BJ (cell line): Measurements from ENCODE around the gene RPL28. TPM values are rescaled to one million over a fixed set of nuclear protein-coding genes. Genes with fewer than 3 reads are reported as not detected.

Experiments
- CTCF ChIA-PET: fragments of 350-600 bp; formaldehyde crosslinking; extraction: SDS; loops from one replicate; lab custom pipeline; 2021; ENCODE audit warnings: antibody characterized with exemption, inconsistent platforms; lab: Yijun Ruan, JAX
- POLR2A ChIA-PET: fragments of 300-600 bp; sonication (Branson Sonifier 250); formaldehyde crosslinking; extraction: SDS; loops from one replicate; lab custom pipeline; 2021; ENCODE audit warnings: antibody characterized with exemption; lab: Charles Lee
- DNase-seq: peaks from one replicate; pipeline ENCODE4 v3.0.0-alpha.2; 2011; ENCODE audit warnings: low read depth
- H3K27me3 ChIP-seq: 2 replicates; pipeline ENCODE4 v1.6.0; 2011; ENCODE audit warnings: low read length; ENCODE audit not compliant: control insufficient read depth, insufficient read depth
- H3K36me3 ChIP-seq: 2 replicates; pipeline ENCODE4 v1.5.1; 2011; ENCODE audit warnings: low read length; ENCODE audit not compliant: control insufficient read depth, insufficient read depth
- H3K4me3 ChIP-seq: 2 replicates; pipeline ENCODE4 v1.5.1; 2011; ENCODE audit warnings: low read depth, mild to moderate bottlenecking, control low read depth, low read length
- polyA plus RNA-seq: library from polyadenylated mRNA; depleted of rRNA; stranded (reverse); fragments of >200 nt; gene quantifications from 2 replicates; pipeline ENCODE4 v1.2.3, GENCODE V29; 2011
- TF ChIP-seq, protein P1 (sequence below): IDR thresholded peaks from 2 replicates; pipeline ENCODE4 v1.5.1; 2011; ENCODE audit warnings: low read depth, mild to moderate bottlenecking, control low read depth, inconsistent platforms, low read length, moderate library complexity; ENCODE audit not compliant: insufficient read depth

RPL28 gene
- polyA plus RNA-seq, 1 experiment, result 838 TPM

- CTCF ChIA-PET, result interaction anchor here (3.2 kb wide), 1 partner anchor 80 kb away, joined by 35 read pairs; no protein-coding TSS in a partner anchor
- Histone ChIP-seq H3K27me3 (no peaks in the 10 kb centered on the region), H3K36me3 (peaks cover 6% of the 10 kb centered on the region), H3K4me3 (no peak overlapping the region)
- DNase-seq, result no peak
- TF ChIP-seq, protein P1, sequence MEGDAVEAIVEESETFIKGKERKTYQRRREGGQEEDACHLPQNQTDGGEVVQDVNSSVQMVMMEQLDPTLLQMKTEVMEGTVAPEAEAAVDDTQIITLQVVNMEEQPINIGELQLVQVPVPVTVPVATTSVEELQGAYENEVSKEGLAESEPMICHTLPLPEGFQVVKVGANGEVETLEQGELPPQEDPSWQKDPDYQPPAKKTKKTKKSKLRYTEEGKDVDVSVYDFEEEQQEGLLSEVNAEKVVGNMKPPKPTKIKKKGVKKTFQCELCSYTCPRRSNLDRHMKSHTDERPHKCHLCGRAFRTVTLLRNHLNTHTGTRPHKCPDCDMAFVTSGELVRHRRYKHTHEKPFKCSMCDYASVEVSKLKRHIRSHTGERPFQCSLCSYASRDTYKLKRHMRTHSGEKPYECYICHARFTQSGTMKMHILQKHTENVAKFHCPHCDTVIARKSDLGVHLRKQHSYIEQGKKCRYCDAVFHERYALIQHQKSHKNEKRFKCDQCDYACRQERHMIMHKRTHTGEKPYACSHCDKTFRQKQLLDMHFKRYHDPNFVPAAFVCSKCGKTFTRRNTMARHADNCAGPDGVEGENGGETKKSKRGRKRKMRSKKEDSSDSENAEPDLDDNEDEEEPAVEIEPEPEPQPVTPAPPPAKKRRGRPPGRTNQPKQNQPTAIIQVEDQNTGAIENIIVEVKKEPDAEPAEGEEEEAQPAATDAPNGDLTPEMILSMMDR, result no peak
- POLR2A ChIA-PET, result no interaction called here
These were observed 3.7 kb upstream of the RPL28 start for GRCh38 chr19:55382013-55382412.

DNA sequence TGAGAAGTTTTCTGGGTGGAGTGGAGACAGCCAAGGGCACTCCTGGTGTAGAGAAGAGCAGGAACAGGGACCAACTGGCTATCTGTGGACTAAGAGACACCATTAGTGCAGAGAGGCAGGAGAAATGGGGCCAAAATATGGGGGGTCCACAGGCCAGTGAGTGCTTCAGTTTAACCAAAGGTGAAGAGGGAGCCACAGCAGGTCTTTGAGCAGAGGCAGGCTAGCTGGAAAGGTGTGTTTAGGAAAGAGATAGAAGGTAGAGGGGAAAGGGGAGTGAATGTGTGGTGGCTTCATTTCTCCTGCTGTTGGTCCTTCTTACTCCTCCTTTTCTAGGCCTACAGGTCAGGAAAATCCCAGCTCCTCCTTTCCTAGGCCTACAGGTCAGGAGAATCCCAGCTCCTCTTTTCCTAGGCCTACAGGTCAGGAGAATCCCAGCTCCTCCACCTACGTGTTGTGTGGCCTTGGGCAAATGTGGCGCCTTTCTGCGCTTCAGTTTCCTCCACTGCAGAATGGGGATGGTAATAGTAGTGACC, 3.1 kb upstream of the RPL28 start:
- ChIA-PET POLR2A (no interaction called here), CTCF (interaction anchor here (1.0 to 3.2 kb wide), 6 partner anchors 10 to 242 kb away, joined by 3 to 35 read pairs (median 6); no protein-coding TSS in a partner anchor)
- TF ChIP-seq, protein P1, result no peak
- no peak for DNase-seq
- no peaks in the 10 kb centered on the region for H3K27me3 ChIP-seq
- H3K4me3 ChIP-seq, result no peak overlapping the region
- H3K36me3 ChIP-seq, result peaks cover 11% of the 10 kb centered on the region

GRCh38 chr19:55383279-55384130, 2.2 kb upstream of the RPL28 start:
- Histone ChIP-seq H3K36me3 (peaks cover 19% of the 10 kb centered on the region), H3K4me3 (peak overlapping the region; percentile 44), H3K27me3 (no peaks in the 10 kb centered on the region)
- ChIA-PET CTCF (interaction anchor here (0.5 to 3.2 kb wide), 21 partner anchors 9 to 243 kb away, joined by 3 to 35 read pairs (median 3); partner anchors contain the start of genes KMT5C and PTPRH), POLR2A (interaction anchor here (0.7 kb wide), 1 partner anchor 44 kb away, joined by 6 read pairs; the partner anchor contains the start of gene KMT5C)
- TF ChIP-seq, protein P1, result 0 out of 2 replicates have a peak, but pooled peaks have one; percentile 2
- no peak for DNase-seq

- ChIA-PET CTCF (interaction anchor here (0.5 to 3.2 kb wide), 18 partner anchors 10 to 244 kb away, joined by 3 to 35 read pairs (median 4); partner anchors contain the start of genes KMT5C and PTPRH), POLR2A (interaction anchor here (0.6 to 0.7 kb wide), 2 partner anchors 23 to 45 kb away, joined by 3 to 6 read pairs; partner anchors contain the start of gene KMT5C)
- TF ChIP-seq, protein P1, result no peak
- peaks cover 26% of the 10 kb centered on the region for H3K36me3 ChIP-seq
- peak within 1 kb of the TSS; percentile 94 for H3K4me3 ChIP-seq
- no peaks in the 10 kb centered on the region for H3K27me3 ChIP-seq
- no peak for DNase-seq
These were observed 1.4 kb upstream of the RPL28 start, which contains the start of gene TMEM238 for GRCh38 chr19:55384131-55384919. TSS of gene TMEM238 (minus strand) at chr19:55384292. CDS start at chr19:55384259, 33 bp downstream.
